Uterus (tissue), 4 donors: Measurements from ENCODE around the gene SLC27A1. TPM values are rescaled to one million over a fixed set of nuclear protein-coding genes. Genes with fewer than 3 reads are reported as not detected.

Source experiments
- DNase-seq, 2 donors: peaks; one replicate each; pipeline ENCODE4 v3.0.0-alpha.2; 2019 to 2020
- H3K27ac ChIP-seq, 2 donors: fragments of 200-600 bp; sonication (generic); 1 replicate in 1 of 2; 2 replicates in 1 of 2; pipeline ENCODE4 v1.5.1; 2016 to 2018
- H3K27me3 ChIP-seq, 2 donors: fragments of 200-600 bp; sonication (generic); one replicate each; pipeline ENCODE4 v1.5.1; 2018 to 2019; ENCODE audit warnings: control low read depth in 1 of 2
- H3K36me3 ChIP-seq, 2 donors: fragments of 200-600 bp; sonication (generic); one replicate each; pipeline ENCODE4 v1.5.1; 2019; ENCODE audit warnings: control low read depth in 1 of 2
- H3K4me1 ChIP-seq, 2 donors: fragments of 200-600 bp; sonication (generic); one replicate each; pipeline ENCODE4 v1.5.1; 2018 to 2019; ENCODE audit warnings: control low read depth in 1 of 2
- H3K4me3 ChIP-seq, 2 donors: fragments of 200-600 bp; sonication (generic); 1 replicate in 1 of 2; 2 replicates in 1 of 2; pipeline ENCODE4 v1.5.1; 2018 to 2019; ENCODE audit warnings: mild to moderate bottlenecking in 1 of 2
- H3K9me3 ChIP-seq, 2 donors: fragments of 200-600 bp; sonication (generic); one replicate each; pipeline ENCODE4 v1.5.1; 2019; ENCODE audit warnings: control low read depth in 1 of 2
- POLR2A ChIP-seq, 2 donors: fragments of 450-650 bp; IDR thresholded peaks; one replicate each; pipeline ENCODE4 v1.6.1; 2016; ENCODE audit warnings: antibody characterized with exemption in 2 of 2, mild to moderate bottlenecking in 1 of 2, moderate library complexity in 1 of 2
- intact Hi-C: fragments of 100-400 bp; cut with DNase I; formaldehyde crosslinking; loops from one replicate; pipeline ENCODE4 v1.15.1; 2023; ENCODE audit warnings: low total_unique reads
- total RNA-seq, 4 donors: library from RNA; depleted of rRNA in 3 of 4; stranded (reverse); fragments of >200 nt in 3 of 4; gene quantifications; one replicate each; pipeline versions ENCODE4 v1.1.0 to v1.2.4, GENCODE V29; 2014 to 2023
- TF ChIP-seq, protein P1 (sequence below), 4 experiments: fragments of 200-600 bp in 2 of 4; fragments of 450-650 bp in 2 of 4; sonication (generic) in 2 of 4; IDR thresholded peaks; one replicate each; pipeline ENCODE4 v1.5.1; 2016 to 2019; ENCODE audit warnings: antibody characterized with exemption in 4 of 4, mild to moderate bottlenecking in 2 of 4, moderate library complexity in 1 of 4
- donor health status: DM: yes; HTN: yes; CAD: no.

Gene SLC27A1
- total RNA-seq, 4 donors from 2014 or later, result 7.1 to 36.5 (median 26.9) TPM

DNA sequence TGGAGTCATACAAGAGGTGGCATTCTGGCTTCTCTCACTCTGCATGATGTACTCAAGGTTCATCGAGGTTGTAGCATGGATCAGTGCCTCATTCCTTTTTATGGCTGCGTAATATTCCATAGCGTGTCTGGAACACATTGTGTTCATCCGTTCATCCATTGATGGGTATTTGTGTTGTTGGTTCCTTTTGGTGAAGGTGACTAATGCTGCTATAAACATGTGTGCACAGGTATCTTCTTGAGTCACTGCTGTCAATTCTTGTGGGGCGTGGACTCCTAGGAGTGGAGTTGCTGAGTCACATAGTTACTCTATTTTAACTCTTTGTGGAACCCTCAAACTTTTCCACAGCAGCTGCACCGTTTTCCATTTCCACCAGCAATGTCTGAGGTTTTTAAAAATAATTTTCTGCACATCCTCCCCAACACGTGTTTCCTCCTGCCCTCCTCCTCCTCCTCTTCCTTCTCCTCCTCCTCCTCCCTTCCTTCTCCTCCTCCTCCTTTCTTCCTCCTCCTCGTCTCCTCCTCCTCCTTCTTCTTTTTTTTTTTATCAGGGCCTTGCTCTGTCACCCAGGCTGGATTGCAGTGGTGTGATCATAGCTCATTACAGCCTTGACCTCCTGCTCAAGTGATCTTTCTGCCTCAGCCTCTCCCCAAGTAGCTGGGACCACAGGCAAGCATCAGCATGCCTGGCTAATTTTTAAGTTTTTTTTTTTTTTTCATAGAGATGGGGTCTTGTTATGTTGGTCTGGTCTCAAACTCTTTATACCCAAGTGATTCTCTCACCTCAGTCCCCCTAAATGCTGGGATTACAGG lies 19.9 kb upstream of the SLC27A1 start:
- H3K4me1 ChIP-seq, result peaks cover 0 to 7% of the 10 kb centered on the region in 2 donors
- H3K36me3 ChIP-seq, result no peaks in the 10 kb centered on the region
- intact Hi-C loops, result no loop called here

DNA sequence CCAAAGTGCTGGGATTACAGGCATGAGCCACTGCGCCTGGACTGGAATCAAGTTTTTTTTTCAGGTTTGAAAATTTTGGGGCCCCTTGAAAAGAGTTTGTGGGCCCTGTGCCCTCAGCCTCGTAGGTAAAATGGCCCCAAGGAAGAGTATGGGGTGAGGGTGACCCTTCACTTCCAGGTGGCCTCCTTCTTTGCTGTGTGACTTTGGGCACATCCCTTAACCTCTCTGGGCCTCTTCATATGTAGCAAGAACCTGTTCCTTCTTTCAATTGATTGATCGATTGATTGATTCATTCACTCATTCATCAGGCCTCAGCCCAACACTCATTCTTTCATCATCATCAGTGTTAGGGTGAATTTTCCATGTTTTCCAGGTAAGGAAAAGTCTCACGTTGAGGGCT lies 18.5 kb upstream of the SLC27A1 start:
- intact Hi-C loops, result no loop called here
- Histone ChIP-seq H3K36me3 (no peaks in the 10 kb centered on the region), H3K4me3 (no peak overlapping the region), H3K27ac (no peak overlapping the region), H3K27me3 (peaks cover 13 to 27% of the 10 kb centered on the region in 2 donors), H3K4me1 (peaks cover 0 to 7% of the 10 kb centered on the region in 2 donors), H3K9me3 (no peaks in the 10 kb centered on the region)
- TF ChIP-seq POLR2A (IDR thresholded peaks at IDR 0.05), result no peak
- TF ChIP-seq, protein P1, sequence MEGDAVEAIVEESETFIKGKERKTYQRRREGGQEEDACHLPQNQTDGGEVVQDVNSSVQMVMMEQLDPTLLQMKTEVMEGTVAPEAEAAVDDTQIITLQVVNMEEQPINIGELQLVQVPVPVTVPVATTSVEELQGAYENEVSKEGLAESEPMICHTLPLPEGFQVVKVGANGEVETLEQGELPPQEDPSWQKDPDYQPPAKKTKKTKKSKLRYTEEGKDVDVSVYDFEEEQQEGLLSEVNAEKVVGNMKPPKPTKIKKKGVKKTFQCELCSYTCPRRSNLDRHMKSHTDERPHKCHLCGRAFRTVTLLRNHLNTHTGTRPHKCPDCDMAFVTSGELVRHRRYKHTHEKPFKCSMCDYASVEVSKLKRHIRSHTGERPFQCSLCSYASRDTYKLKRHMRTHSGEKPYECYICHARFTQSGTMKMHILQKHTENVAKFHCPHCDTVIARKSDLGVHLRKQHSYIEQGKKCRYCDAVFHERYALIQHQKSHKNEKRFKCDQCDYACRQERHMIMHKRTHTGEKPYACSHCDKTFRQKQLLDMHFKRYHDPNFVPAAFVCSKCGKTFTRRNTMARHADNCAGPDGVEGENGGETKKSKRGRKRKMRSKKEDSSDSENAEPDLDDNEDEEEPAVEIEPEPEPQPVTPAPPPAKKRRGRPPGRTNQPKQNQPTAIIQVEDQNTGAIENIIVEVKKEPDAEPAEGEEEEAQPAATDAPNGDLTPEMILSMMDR (IDR thresholded peaks at IDR 0.05), result no peak
- no peak for DNase-seq

More for the DNA sequence above, 19.9 kb upstream of the SLC27A1 start:
- TF ChIP-seq, protein P1 (IDR thresholded peaks at IDR 0.05), result no peak
- TF ChIP-seq POLR2A (IDR thresholded peaks at IDR 0.05), result no peak
- Histone ChIP-seq H3K4me3 (no peak overlapping the region), H3K27me3 (peaks cover 7 to 20% of the 10 kb centered on the region in 2 donors), H3K27ac (no peak overlapping the region), H3K9me3 (no peaks in the 10 kb centered on the region)
- no peak for DNase-seq

DNA sequence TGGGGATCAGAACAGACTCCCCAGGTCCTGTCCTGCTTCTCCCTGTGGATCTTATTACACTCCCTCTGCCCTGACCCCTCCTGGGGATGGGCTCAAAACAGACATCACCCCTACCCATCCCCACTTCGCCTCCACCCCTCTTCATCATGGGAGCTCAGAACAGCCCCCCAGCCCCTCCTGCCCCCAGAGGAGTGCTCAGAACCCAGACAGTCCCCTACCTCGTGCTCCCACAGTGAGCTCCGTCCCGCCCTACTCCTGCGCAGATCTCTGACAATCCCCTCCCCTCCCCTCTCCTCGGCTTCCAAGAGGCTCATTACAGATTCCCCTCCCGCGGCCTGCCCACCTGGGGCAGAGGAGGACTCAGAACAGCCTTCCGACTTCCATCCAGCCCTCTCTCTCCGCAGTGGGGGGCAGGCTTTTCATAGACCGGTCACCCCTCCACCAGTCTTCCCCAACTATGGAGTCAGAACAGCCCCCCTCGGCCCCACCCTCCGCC lies 15.7 kb upstream of the SLC27A1 start:
- no peak for DNase-seq
- intact Hi-C loops, result no loop called here
- no peaks in the 10 kb centered on the region for H3K4me1 ChIP-seq
- H3K36me3 ChIP-seq, result no peaks in the 10 kb centered on the region
- no peak overlapping the region for H3K27ac ChIP-seq
- no peak overlapping the region for H3K4me3 ChIP-seq
- H3K9me3 ChIP-seq, result no peaks in the 10 kb centered on the region
- peaks cover 13 to 35% of the 10 kb centered on the region in 2 donors for H3K27me3 ChIP-seq
- TF ChIP-seq POLR2A (IDR thresholded peaks at IDR 0.05), result no peak
- TF ChIP-seq, protein P1 (IDR thresholded peaks at IDR 0.05), result no peak

DNA sequence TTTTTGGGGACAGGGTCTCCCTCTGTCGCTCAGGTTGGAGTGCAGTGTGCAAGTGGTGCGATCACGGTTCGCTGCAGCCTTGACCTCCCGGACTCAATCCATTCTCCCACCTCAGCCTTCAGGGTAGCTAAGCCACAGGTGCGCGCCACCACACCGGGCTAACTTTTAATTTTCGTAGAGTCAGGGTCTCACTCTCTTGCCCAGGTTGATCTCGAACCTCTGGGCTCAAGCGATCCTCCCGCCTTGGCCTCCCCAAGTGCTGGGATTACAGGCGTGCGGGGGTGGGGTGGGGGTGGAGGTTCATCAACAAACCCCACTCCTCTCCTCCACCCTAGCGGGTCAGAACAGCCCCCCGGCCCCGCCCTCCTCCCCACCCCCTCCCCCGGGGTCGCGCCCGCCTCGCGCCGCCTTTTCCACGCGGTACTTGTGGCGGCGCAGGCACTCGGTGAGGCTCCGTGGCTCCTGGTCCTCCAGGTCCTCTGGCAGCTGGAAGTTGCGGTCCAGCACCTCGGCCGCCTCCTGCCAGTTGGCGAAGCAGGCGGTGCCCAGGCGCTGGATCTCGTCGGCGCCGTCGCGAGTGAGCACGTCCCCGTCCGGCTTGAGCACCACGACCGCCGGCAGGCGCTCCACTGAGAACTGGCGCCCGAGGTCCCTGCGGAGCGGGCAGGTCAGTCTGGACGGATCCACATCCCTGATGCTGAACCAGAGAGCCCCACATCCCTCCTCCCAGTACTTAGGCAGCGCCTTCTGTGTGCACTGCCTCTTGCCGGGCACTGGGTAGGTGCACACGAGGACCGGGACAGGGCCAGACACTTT lies 14.8 kb upstream of the SLC27A1 start:
- intact Hi-C loops, result no loop called here
- peaks cover 13 to 35% of the 10 kb centered on the region in 2 donors for H3K27me3 ChIP-seq
- H3K9me3 ChIP-seq, result no peaks in the 10 kb centered on the region
- no peaks in the 10 kb centered on the region for H3K4me1 ChIP-seq
- no peak for DNase-seq
- no peak overlapping the region for H3K4me3 ChIP-seq
- H3K27ac ChIP-seq, result no peak overlapping the region
- no peaks in the 10 kb centered on the region for H3K36me3 ChIP-seq
- TF ChIP-seq POLR2A (IDR thresholded peaks at IDR 0.05), result no peak
- TF ChIP-seq, protein P1 (IDR thresholded peaks at IDR 0.05), result no peak
